Mesendoderm (in vitro differentiated cells): ENCODE measurements around the gene LGALS7.

Experiments used
- DNase-seq: peaks from one replicate; pipeline ENCODE4 v3.0.0; 2013
- H2AK5ac ChIP-seq: 2 replicates; pipeline ENCODE4 v1.6.1; 2013; ENCODE audit warnings: low read length, inconsistent platforms
- H2BK120ac ChIP-seq: 2 replicates; pipeline ENCODE4 v1.6.1; 2013; ENCODE audit warnings: low read depth, mild to moderate bottlenecking, low read length, moderate library complexity, mixed read lengths
- H2BK15ac ChIP-seq: replicated peaks from 2 replicates; pipeline ENCODE4 v1.6.1; 2013; ENCODE audit warnings: low read depth, mild to moderate bottlenecking, moderate library complexity
- H2BK5ac ChIP-seq: 2 replicates; pipeline ENCODE4 v1.6.1; 2013; ENCODE audit warnings: low read length, inconsistent platforms
- H3K18ac ChIP-seq: 2 replicates; pipeline ENCODE4 v1.6.1; 2013; ENCODE audit warnings: mild to moderate bottlenecking, low read length, mixed read lengths
- H3K23ac ChIP-seq: one replicate; pipeline ENCODE4 v1.6.1; 2013; ENCODE audit warnings: low read length
- H3K27ac ChIP-seq: 2 replicates; pipeline ENCODE4 v1.5.1; 2013; ENCODE audit warnings: low read depth, mild to moderate bottlenecking, inconsistent platforms, low read length, moderate library complexity
- H3K27me3 ChIP-seq: 2 replicates; pipeline ENCODE4 v1.6.1; 2013; ENCODE audit warnings: low read length, control low read depth, mild to moderate bottlenecking, inconsistent platforms; ENCODE audit not compliant: insufficient read depth, poor library complexity
- H3K36me3 ChIP-seq: 2 replicates; pipeline ENCODE4 v1.6.1; 2013; ENCODE audit warnings: low read length, inconsistent platforms; ENCODE audit not compliant: control insufficient read depth, insufficient read depth
- H3K4ac ChIP-seq: one replicate; pipeline ENCODE4 v1.6.1; 2013; ENCODE audit warnings: low read depth, mild to moderate bottlenecking, low read length, moderate library complexity
- H3K4me1 ChIP-seq: 2 replicates; pipeline ENCODE4 v1.6.1; 2013; ENCODE audit warnings: low read depth, low read length, inconsistent platforms; ENCODE audit not compliant: control insufficient read depth
- H3K4me2 ChIP-seq: 2 replicates; pipeline ENCODE4 v1.6.1; 2013; ENCODE audit warnings: low read length
- H3K4me3 ChIP-seq: 2 replicates; pipeline ENCODE4 v1.5.1; 2013; ENCODE audit warnings: mild to moderate bottlenecking, low read length
- H3K56ac ChIP-seq: one replicate; pipeline ENCODE4 v1.6.1; 2013; ENCODE audit warnings: low read length
- H3K79me1 ChIP-seq: 2 replicates; pipeline ENCODE4 v1.6.1; 2013; ENCODE audit warnings: low read length, inconsistent platforms
- H3K79me2 ChIP-seq: 2 replicates; pipeline ENCODE4 v1.6.1; 2013; ENCODE audit warnings: mild to moderate bottlenecking, low read length; ENCODE audit not compliant: control insufficient read depth, insufficient read depth
- H3K9ac ChIP-seq: 2 replicates; pipeline ENCODE4 v1.6.1; 2013; ENCODE audit warnings: low read length, inconsistent platforms
- H4K5ac ChIP-seq: one replicate; pipeline ENCODE4 v1.6.1; 2013; ENCODE audit warnings: low read length
- H4K8ac ChIP-seq: one replicate; pipeline ENCODE4 v1.6.1; 2013; ENCODE audit warnings: low read depth, mild to moderate bottlenecking, control low read depth, low read length, moderate library complexity
- WGBS: extraction: QIAGEN DNeasy Blood & Tissue Kit; methylation state at CpG from one replicate; pipeline ENCODE4 v1.1.7; 2013; ENCODE audit warnings: low lambda C conversion rate, missing lambda C conversion rate; ENCODE audit not compliant: insufficient coverage; ENCODE audit errors: extremely low coverage; 5-methylcytosine and 5-hydroxymethylcytosine counted together

LGALS7 gene

DNA sequence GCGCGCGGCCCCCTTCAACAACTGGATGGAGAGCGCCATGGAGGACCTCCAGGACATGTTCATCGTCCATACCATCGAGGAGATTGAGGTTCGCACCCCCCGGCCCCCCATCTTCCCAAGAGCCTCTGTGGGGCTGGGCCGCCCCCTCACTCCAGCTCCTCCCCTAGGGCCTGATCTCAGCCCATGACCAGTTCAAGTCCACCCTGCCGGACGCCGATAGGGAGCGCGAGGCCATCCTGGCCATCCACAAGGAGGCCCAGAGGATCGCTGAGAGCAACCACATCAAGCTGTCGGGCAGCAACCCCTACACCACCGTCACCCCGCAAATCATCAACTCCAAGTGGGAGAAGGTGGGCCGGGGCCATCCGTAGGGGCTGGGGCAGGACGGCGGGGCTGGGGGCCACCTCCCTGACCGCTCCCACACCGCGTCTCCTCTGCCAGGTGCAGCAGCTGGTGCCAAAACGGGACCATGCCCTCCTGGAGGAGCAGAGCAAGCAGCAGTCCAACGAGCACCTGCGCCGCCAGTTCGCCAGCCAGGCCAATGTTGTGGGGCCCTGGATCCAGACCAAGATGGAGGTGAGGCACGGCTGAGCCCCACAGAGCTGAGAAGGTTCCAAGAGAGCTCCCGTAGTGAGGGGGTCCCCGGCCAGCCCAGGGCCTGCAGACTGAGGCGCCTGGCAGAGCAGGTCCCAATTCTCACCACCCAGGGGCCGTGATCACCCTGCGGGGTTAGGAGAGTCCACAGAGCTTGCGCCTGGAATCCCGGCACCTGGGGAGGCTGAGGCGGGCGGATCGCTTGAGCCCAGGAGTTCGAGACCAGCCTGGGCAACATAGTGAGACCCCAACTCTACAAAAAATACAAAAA, 49.1 kb downstream of the LGALS7 start:
- Histone ChIP-seq H3K23ac (no peak overlapping the region), H4K5ac (no peak overlapping the region), H3K36me3 (peaks cover 28% of the 10 kb centered on the region), H3K56ac (peak overlapping the region; percentile 15), H3K79me1 (no peaks in the 10 kb centered on the region), H3K18ac (no peak overlapping the region), H2BK15ac (no peak overlapping the region), H2AK5ac (no peak overlapping the region), H3K79me2 (no peaks in the 10 kb centered on the region), H3K4me2 (no peak overlapping the region), H3K4me1 (no peaks in the 10 kb centered on the region), H4K8ac (no peak overlapping the region), H3K27me3 (no peaks in the 10 kb centered on the region), H3K4me3 (no peak overlapping the region), H3K9ac (no peak overlapping the region), H2BK120ac (no peak overlapping the region), H3K4ac (no peak overlapping the region), H3K27ac (no peak overlapping the region), H2BK5ac (no peak overlapping the region)
- no peak for DNase-seq
- no CpG with 5 or more reads among the region's 42 CpGs for WGBS

DNA sequence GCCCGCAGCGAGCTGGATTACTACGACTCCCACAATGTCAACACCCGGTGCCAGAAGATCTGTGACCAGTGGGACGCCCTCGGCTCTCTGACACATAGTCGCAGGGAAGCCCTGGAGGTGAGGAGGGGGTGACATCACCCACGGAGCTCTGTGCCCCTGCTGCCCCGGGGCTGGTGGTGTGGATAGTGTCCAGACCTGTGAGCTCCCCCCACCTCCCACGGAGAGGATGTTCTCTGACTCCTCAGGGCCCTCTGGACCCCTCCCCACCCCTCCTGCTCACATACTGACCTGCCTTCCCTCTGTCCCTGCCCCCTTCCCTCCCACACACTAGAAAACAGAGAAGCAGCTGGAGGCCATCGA, 49.7 kb downstream of the LGALS7 start:
- Histone ChIP-seq H3K23ac (no peak overlapping the region), H2AK5ac (no peak overlapping the region), H3K4ac (no peak overlapping the region), H2BK15ac (no peak overlapping the region), H3K79me1 (no peaks in the 10 kb centered on the region), H4K5ac (no peak overlapping the region), H2BK120ac (no peak overlapping the region), H3K27me3 (no peaks in the 10 kb centered on the region), H4K8ac (no peak overlapping the region), H3K9ac (no peak overlapping the region), H3K4me2 (no peak overlapping the region), H3K56ac (no peak overlapping the region), H3K79me2 (no peaks in the 10 kb centered on the region), H2BK5ac (no peak overlapping the region), H3K4me3 (no peak overlapping the region), H3K36me3 (peaks cover 28% of the 10 kb centered on the region), H3K27ac (no peak overlapping the region), H3K18ac (no peak overlapping the region), H3K4me1 (no peaks in the 10 kb centered on the region)
- no CpG with 5 or more reads among the region's 11 CpGs for WGBS
- no peak for DNase-seq

DNA sequence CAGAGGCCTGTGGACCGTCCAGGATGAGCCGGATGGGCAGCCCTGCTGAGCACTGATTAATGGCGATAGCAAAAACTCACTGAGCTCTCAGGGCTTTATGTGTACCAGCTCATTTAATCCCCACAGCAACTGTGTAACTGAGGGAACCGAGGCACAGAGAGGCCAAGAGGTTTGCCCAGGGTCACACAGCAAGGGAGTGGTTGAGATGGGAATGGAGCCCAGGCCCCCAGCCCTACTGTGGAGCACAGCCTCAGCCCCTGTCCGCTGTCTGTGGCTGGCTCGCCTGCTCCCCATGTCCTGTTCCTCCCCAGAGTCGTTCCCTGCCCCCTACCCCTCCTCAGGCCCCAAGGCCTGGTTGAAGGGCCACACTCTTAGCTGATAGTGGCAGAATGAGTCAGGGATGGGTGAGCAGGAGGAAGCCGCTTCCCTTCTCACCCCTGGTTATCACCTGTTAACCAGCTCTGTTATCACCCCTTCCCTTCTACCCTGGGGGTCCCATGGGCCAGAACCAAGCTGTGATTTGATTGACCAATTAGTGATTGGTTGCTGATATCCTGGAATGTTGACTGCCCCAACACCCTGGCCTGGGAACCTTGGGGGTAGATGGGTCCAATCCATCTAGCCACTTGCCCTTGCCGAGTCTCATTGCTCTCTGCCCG, 50.2 kb downstream of the LGALS7 start:
- H3K79me1 ChIP-seq: no peaks in the 10 kb centered on the region
- no peak overlapping the region for H3K4me2 ChIP-seq
- DNase-seq: peak; percentile 82
- H2BK120ac ChIP-seq: no peak overlapping the region
- H3K4ac ChIP-seq: no peak overlapping the region
- no peak overlapping the region for H3K9ac ChIP-seq
- H3K4me1 ChIP-seq: no peaks in the 10 kb centered on the region
- H2BK15ac ChIP-seq: no peak overlapping the region
- no peak overlapping the region for H3K4me3 ChIP-seq
- H2AK5ac ChIP-seq: no peak overlapping the region
- H4K5ac ChIP-seq: no peak overlapping the region
- no CpG with 5 or more reads among the region's 10 CpGs for WGBS
- no peak overlapping the region for H4K8ac ChIP-seq
- H2BK5ac ChIP-seq: no peak overlapping the region
- H3K27ac ChIP-seq: no peak overlapping the region
- H3K18ac ChIP-seq: no peak overlapping the region
- no peak overlapping the region for H3K23ac ChIP-seq
- H3K27me3 ChIP-seq: no peaks in the 10 kb centered on the region
- no peak overlapping the region for H3K56ac ChIP-seq
- no peaks in the 10 kb centered on the region for H3K79me2 ChIP-seq
- peaks cover 28% of the 10 kb centered on the region for H3K36me3 ChIP-seq

DNA sequence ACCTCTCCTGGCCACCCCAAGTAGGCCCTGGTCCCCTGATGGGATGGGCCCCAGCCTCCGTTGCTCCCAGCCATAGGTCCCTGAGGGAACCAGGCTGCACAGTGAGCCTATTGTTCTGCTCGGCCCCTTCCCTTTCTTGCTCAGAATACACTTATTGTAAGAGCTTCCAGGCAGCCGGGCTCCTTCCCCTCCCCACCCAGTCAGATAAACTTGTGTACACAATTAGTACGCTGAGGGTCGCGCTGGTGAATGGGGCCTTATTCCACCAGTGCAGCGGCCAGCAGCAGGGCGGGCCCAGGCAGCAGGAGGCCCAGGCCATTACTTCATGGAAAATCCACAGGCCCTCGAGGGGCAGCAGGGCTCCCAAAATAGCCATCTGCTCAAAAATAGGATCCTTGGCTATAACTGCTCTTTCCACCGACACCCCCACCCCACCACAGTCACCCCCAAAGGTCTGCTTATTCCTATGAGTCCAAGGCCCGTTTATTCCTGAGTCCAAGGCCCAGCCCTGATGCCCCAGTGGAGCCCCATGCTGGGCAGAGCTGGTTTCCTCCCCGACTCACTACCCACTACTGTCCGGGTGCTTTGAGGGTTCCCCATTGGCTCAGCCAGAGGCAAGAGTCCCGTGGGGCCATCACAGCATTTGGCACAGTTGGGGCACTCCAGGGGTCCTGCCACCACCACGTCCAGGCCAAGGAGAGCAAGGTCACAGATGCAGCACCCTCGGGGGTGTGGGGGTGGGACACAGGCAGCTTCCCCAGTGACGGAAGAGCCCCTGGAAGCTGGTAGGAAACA, 51.1 kb downstream of the LGALS7 start:
- H2BK15ac ChIP-seq: no peak overlapping the region
- peaks cover 28% of the 10 kb centered on the region for H3K36me3 ChIP-seq
- H3K27me3 ChIP-seq: no peaks in the 10 kb centered on the region
- no peaks in the 10 kb centered on the region for H3K79me2 ChIP-seq
- H2BK120ac ChIP-seq: no peak overlapping the region
- no peak overlapping the region for H2AK5ac ChIP-seq
- no peak overlapping the region for H3K4me3 ChIP-seq
- H3K9ac ChIP-seq: no peak overlapping the region
- no peak overlapping the region for H4K8ac ChIP-seq
- no peak for DNase-seq
- no peak overlapping the region for H3K4me2 ChIP-seq
- H3K4ac ChIP-seq: no peak overlapping the region
- no peak overlapping the region for H2BK5ac ChIP-seq
- peak overlapping the region; percentile 7 for H3K56ac ChIP-seq
- H3K4me1 ChIP-seq: no peaks in the 10 kb centered on the region
- H3K27ac ChIP-seq: no peak overlapping the region
- no peak overlapping the region for H4K5ac ChIP-seq
- no CpG with 5 or more reads among the region's 17 CpGs for WGBS
- no peak overlapping the region for H3K23ac ChIP-seq
- H3K79me1 ChIP-seq: no peaks in the 10 kb centered on the region
- no peak overlapping the region for H3K18ac ChIP-seq

DNA sequence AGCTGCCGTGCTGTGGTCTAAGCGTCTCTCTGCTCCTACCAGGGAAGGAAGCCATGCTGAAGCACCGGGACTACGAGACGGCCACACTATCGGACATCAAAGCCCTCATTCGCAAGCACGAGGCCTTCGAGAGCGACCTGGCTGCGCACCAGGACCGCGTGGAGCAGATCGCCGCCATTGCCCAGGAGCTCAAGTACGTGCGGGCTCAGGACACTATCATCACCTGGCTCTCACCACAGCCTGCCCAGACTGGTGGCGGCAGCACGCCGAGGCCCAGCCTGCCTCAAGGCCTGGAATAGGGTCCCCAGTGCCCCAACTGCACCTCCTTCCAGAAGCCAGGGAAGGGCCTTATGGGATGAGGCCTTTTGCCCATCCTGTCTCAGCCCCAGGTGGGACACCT, 51.8 kb downstream of the LGALS7 start:
- no peak overlapping the region for H2BK5ac ChIP-seq
- H3K4me3 ChIP-seq: no peak overlapping the region
- no peaks in the 10 kb centered on the region for H3K27me3 ChIP-seq
- H4K8ac ChIP-seq: no peak overlapping the region
- no peak overlapping the region for H3K4me2 ChIP-seq
- no peak overlapping the region for H3K4ac ChIP-seq
- H4K5ac ChIP-seq: no peak overlapping the region
- H2BK120ac ChIP-seq: no peak overlapping the region
- no peak overlapping the region for H3K27ac ChIP-seq
- H2AK5ac ChIP-seq: no peak overlapping the region
- no peak overlapping the region for H2BK15ac ChIP-seq
- H3K56ac ChIP-seq: no peak overlapping the region
- no peak overlapping the region for H3K23ac ChIP-seq
- H3K9ac ChIP-seq: no peak overlapping the region
- DNase-seq: no peak
- H3K36me3 ChIP-seq: peaks cover 27% of the 10 kb centered on the region
- H3K79me1 ChIP-seq: no peaks in the 10 kb centered on the region
- no peaks in the 10 kb centered on the region for H3K79me2 ChIP-seq
- H3K4me1 ChIP-seq: no peaks in the 10 kb centered on the region
- no CpG with 5 or more reads among the region's 20 CpGs for WGBS
- H3K18ac ChIP-seq: no peak overlapping the region
